ENCODE results near the gene UBE2N. TPM values are rescaled to one million over a fixed set of nuclear protein-coding genes. Genes with fewer than 3 reads are reported as not detected.

Gene UBE2N
- total RNA-seq (81.7 and 83.8 TPM in 2 replicates), polyA plus RNA-seq (56.3 and 57.5 TPM in 2 replicates), polyA minus RNA-seq (70.7 and 73.6 TPM in 2 replicates)
- total RNA-seq (2013): 108 TPM

- intact Hi-C loops (cut with micrococcal nuclease): loop anchor here (1.0 to 5.0 kb wide), 6 partner anchors 25 to 1015 kb away; partner anchors contain the start of genes CEP83, EEA1, MRPL42 and NUDT4
- Histone ChIP-seq H3K4me3 (ENCODE audit: control extremely low read depth in 1 of 5, extremely low read depth in 1 of 5, insufficient read depth in 1 of 5, low read depth in 2 of 5, low read length in 4 of 5) (peak within 1 kb of the TSS; percentile 65 to 92 (median 84)), H3K79me2 (ENCODE audit: control insufficient read depth, insufficient read depth, low read length) (peaks cover 49% of the 10 kb centered on the region), H3K27me3 (replicated peaks in 1 of 4; ENCODE audit: control extremely low read depth in 1 of 4, control insufficient read depth in 3 of 4, insufficient read depth in 4 of 4, low read length in 3 of 4) (no peaks in the 10 kb centered on the region), H3K4me1 (ENCODE audit: control insufficient read depth in 2 of 2, insufficient read depth in 2 of 2, low read length in 2 of 2) (peaks cover 41 to 46% of the 10 kb centered on the region in 2 donors), H4K20me1 (ENCODE audit: control insufficient read depth, insufficient read depth, low read length, poor library complexity, severe bottlenecking) (peaks cover 21% of the 10 kb centered on the region), H3K9ac (ENCODE audit: low read length) (peak within 1 kb of the TSS; percentile 96), H3K27ac (ENCODE audit: low read length in 2 of 2) (peak within 1 kb of the TSS; percentile 88 to 97), H3K9me3 (ENCODE audit: control extremely low read depth in 1 of 3, control insufficient read depth in 2 of 3, insufficient read depth in 1 of 3, low read length in 2 of 3) (no peaks in the 10 kb centered on the region), H2AFZ (ENCODE audit: insufficient read depth, low read depth, low read length, poor library complexity, severe bottlenecking) (peak within 1 kb of the TSS; percentile 90), H3K4me2 (replicated peaks; ENCODE audit: low read depth, low read length, poor library complexity, severe bottlenecking) (peak within 1 kb of the TSS; percentile 86), H3K36me3 (replicated peaks in 1 of 2; ENCODE audit: control extremely low read depth in 1 of 2, control insufficient read depth in 1 of 2, extremely low read depth in 1 of 2, insufficient read depth in 2 of 2, low read length in 1 of 2) (no peaks in the 10 kb centered on the region)
- POLR2A ChIA-PET: interaction anchor here (0.9 to 2.3 kb wide), 4 partner anchors 15 to 455 kb away, joined by 3 to 7 read pairs (median 4); partner anchors contain the start of gene MRPL42
- Mint-ChIP-seq H3K9me3 (ENCODE audit: insufficient read depth) (no peaks in the 10 kb centered on the region), H3K4me1 (peaks cover 48% of the 10 kb centered on the region), H3K27me3 (no peaks in the 10 kb centered on the region), H3K27ac (peak within 1 kb of the TSS; percentile 96), H3K4me3 (peak within 1 kb of the TSS; percentile 94)
- under 1% methylated on average over 105 of the region's 105 CpGs for WGBS (ENCODE audit: insufficient coverage)
- ATAC-seq (ENCODE audit: low read depth) (peak; percentile 85), DNase-seq (peak; percentile 97)
- CTCF ChIA-PET: interaction anchor here (0.5 to 2.4 kb wide), 7 partner anchors 22 to 660 kb away, joined by 3 to 9 read pairs (median 3); no protein-coding TSS in a partner anchor
- TF ChIP-seq EZH2 (IDR thresholded peaks at IDR 0.05; ENCODE audit: borderline replicate concordance, insufficient read depth, low read depth, low read length, poor library complexity, severe bottlenecking): no peak
- TF ChIP-seq CTCF (IDR thresholded peaks at IDR 0.05): no peak
These were observed at the start of gene UBE2N for GRCh38 chr12:93441617-93442410. TSS of gene UBE2N (minus strand) at chr12:93441947. CDS start at chr12:93441884, 63 bp downstream.
